Chondrocyte (in vitro differentiated cells): ENCODE data around the gene MAML3. TPM values are rescaled to one million over a fixed set of nuclear protein-coding genes. Genes with fewer than 3 reads are reported as not detected.

Experiments used
- DNase-seq: peaks from one replicate; pipeline ENCODE4 v3.0.0; 2021; ENCODE audit warnings: mixed read lengths, low spot score
- H3K27ac Mint-ChIP-seq: one replicate; pipeline ENCODE4 v1.8.0; 2021; ENCODE audit warnings: mild to moderate bottlenecking, moderate library complexity, mixed read lengths; ENCODE audit not compliant: unreplicated experiment
- H3K27me3 Mint-ChIP-seq: 2 replicates; pipeline ENCODE4 v1.8.0; 2021; ENCODE audit warnings: low read depth, mixed read lengths
- H3K36me3 Mint-ChIP-seq: 2 replicates; pipeline ENCODE4 v1.8.0; 2021; ENCODE audit warnings: low read depth, mixed read lengths
- H3K4me1 Mint-ChIP-seq: 2 replicates; pipeline ENCODE4 v1.8.0; 2021; ENCODE audit warnings: low read depth, mild to moderate bottlenecking, mixed read lengths
- H3K4me3 Mint-ChIP-seq: one replicate; pipeline ENCODE4 v1.8.0; 2021; ENCODE audit warnings: mild to moderate bottlenecking, moderate library complexity, mixed read lengths; ENCODE audit not compliant: unreplicated experiment
- H3K9me3 Mint-ChIP-seq: 2 replicates; pipeline ENCODE4 v1.8.0; 2021; ENCODE audit warnings: low read depth, mixed read lengths
- total RNA-seq: library from RNA; stranded (reverse); gene quantifications from 3 replicates; pipeline ENCODE4 v1.2.1, GENCODE V29; 2021
- TF ChIP-seq, protein P1 (sequence below): fragments of 200-600 bp; sonication (generic); IDR thresholded peaks from 2 replicates; pipeline ENCODE4 v1.5.0; 2021; ENCODE audit warnings: antibody characterized with exemption, mild to moderate bottlenecking, moderate library complexity

Gene MAML3
- total RNA-seq, 1 donor from 2014 or later, result 1.6 TPM

DNA sequence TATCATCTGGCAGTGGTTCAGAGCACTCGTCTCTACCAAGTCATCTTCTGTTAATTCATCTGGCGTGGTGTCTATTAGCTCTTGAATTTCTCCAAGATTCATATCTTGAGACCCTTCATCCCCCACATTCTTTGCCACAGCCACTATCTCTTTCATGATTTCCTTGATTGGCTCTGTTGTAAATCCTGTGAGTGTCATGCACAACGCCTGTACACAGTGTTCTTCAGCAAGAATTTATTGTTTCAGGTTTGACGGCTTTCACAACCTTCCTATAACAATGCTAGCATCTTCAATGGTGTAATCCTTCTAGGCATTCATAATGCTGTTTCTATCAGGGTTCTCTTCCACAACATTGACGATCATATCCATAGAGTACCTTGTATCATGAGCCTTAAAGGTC lies 457.5 kb downstream of the MAML3 start:
- Mint-ChIP-seq H3K4me3 (no peak overlapping the region), H3K9me3 (peaks cover 12% of the 10 kb centered on the region), H3K4me1 (no peaks in the 10 kb centered on the region), H3K36me3 (peaks cover 16% of the 10 kb centered on the region), H3K27ac (no peak overlapping the region), H3K27me3 (no peaks in the 10 kb centered on the region)
- TF ChIP-seq, protein P1, sequence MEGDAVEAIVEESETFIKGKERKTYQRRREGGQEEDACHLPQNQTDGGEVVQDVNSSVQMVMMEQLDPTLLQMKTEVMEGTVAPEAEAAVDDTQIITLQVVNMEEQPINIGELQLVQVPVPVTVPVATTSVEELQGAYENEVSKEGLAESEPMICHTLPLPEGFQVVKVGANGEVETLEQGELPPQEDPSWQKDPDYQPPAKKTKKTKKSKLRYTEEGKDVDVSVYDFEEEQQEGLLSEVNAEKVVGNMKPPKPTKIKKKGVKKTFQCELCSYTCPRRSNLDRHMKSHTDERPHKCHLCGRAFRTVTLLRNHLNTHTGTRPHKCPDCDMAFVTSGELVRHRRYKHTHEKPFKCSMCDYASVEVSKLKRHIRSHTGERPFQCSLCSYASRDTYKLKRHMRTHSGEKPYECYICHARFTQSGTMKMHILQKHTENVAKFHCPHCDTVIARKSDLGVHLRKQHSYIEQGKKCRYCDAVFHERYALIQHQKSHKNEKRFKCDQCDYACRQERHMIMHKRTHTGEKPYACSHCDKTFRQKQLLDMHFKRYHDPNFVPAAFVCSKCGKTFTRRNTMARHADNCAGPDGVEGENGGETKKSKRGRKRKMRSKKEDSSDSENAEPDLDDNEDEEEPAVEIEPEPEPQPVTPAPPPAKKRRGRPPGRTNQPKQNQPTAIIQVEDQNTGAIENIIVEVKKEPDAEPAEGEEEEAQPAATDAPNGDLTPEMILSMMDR, result no peak
- no peak for DNase-seq

GRCh38 chr4:139694522-139695107 lies 459.4 kb downstream of the MAML3 start:
- DNase-seq, result no peak
- Mint-ChIP-seq H3K4me3 (no peak overlapping the region), H3K4me1 (no peaks in the 10 kb centered on the region), H3K27me3 (no peaks in the 10 kb centered on the region), H3K36me3 (peaks cover 16% of the 10 kb centered on the region), H3K9me3 (peaks cover 12% of the 10 kb centered on the region), H3K27ac (no peak overlapping the region)
- TF ChIP-seq, protein P1, result no peak

- Mint-ChIP-seq H3K27ac (no peak overlapping the region), H3K4me3 (no peak overlapping the region)
- TF ChIP-seq, protein P1, result no peak
These were observed 461.5 kb downstream of the MAML3 start for GRCh38 chr4:139692309-139693012.

DNA sequence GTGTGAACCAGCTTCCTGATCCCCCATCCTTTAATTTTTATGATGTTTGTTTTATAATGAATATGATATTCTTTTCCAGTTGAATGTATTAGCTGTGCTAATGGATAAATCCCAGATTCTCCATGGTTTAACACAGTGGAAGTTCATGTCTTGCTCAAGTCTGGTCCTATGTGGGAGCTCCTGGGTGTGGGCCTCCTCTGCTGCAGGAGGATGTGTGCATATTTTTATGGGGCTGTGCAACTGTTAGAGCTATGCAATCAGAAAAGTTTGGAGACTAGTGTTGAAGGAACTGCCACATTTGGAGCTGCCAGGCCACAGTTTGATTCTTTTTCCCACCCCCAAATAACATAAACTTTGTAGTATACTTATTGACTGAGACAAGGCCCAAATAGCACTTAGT lies 463.6 kb downstream of the MAML3 start:
- Mint-ChIP-seq H3K9me3 (no peaks in the 10 kb centered on the region), H3K27me3 (no peaks in the 10 kb centered on the region), H3K36me3 (peaks cover 2% of the 10 kb centered on the region), H3K4me3 (no peak overlapping the region), H3K4me1 (peaks cover 12% of the 10 kb centered on the region), H3K27ac (no peak overlapping the region)
- no peak for DNase-seq
- TF ChIP-seq, protein P1, result no peak

More at GRCh38 chr4:139692309-139693012, 461.5 kb downstream of the MAML3 start:
- no peaks in the 10 kb centered on the region for H3K27me3 Mint-ChIP-seq
- H3K9me3 Mint-ChIP-seq, result peaks cover 12% of the 10 kb centered on the region
- DNase-seq, result no peak
- peaks cover 14% of the 10 kb centered on the region for H3K36me3 Mint-ChIP-seq
- no peaks in the 10 kb centered on the region for H3K4me1 Mint-ChIP-seq

GRCh38 chr4:139689093-139689722 lies 464.8 kb downstream of the MAML3 start:
- Mint-ChIP-seq H3K27ac (no peak overlapping the region), H3K4me1 (peaks cover 12% of the 10 kb centered on the region), H3K9me3 (no peaks in the 10 kb centered on the region), H3K4me3 (no peak overlapping the region), H3K36me3 (peaks cover 6% of the 10 kb centered on the region), H3K27me3 (no peaks in the 10 kb centered on the region)
- no peak for DNase-seq
- TF ChIP-seq, protein P1, result no peak
